GM21381 (cell line): ENCODE data around the gene MGST1.
"Not testable (repeated sequence)": the region's sequence is repeated elsewhere in the genome, so short reads cannot be mapped to it uniquely, and the experiment has no call there.

Source experiments
- ATAC-seq: cut with Tn5 transposase; IDR thresholded peaks from one replicate; pipeline ENCODE4 v1.9.1; 2021; ENCODE audit warnings: mild to moderate bottlenecking, moderate library complexity; ENCODE audit not compliant: unreplicated experiment

MGST1 gene

GRCh38 chr12:16350682-16351081 is 3.2 kb downstream of the MGST1 start:
- ATAC-seq: no peak

- no peak for ATAC-seq
Measured at GRCh38 chr12:16352481-16352880, 5.0 kb downstream of the MGST1 start.

DNA sequence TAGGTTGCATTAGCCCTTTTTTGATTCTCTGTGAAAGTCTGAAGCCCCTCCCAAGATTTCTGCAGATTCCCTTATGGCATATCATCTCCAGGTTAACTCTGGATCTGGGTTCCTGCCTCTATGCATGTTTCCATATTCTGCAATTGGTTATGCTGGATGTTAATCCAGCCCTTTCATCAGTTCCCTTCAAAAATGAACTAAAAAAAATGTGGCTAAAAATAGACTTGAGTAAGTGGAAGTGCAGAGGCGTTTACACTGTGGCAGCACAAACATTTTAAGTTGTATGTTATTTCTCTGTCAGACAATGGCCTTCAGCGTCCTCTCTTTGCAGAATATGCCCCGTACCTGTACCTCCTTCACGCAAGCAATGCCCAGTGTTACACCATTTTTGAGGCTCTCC is 11.4 kb downstream of the MGST1 start:
- ATAC-seq: no peak

DNA sequence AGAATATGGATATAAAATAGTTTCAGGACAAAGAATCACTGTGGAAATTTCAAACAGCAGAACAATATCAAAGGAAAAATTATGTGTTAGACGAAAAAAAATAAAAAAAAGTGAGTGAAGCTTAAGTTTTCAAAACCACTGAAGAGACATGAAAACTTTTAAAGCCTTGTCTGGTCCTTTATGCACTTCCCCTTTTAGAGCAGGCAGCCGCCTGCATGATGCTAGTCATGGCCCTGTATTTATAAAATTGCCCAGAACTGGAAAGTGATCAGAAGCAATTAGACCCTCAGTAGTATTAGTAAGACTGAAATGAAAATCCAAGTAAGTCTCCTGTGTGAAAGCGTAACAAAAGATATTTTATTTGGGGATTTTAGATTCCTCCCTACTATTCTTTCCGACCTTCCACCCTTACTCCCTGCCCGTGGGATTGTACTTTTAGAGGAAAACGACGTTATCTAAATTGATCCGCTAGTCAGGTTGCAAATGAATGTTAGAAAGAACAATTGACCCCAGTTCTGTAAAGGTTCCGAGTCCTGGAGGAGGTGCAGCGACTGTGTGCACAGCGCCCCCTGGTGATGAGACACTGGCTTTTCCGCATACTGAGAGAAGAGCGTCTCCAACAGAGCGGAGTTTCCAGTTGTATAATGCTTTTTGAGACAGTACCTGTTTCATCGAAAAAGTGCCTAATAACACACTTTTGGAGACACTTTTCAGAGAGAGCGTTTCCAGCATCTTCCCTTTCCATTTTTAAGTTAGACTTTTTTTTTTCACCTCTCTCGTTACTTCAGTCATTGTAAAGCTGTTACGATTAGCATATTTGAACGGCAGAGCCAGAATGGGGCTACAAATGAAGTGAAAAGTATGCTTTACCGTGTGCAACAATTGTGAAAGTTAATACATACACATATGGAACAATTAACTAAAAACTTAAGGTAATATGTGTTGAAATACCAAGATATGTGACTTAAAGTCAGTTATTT is 12.4 kb downstream of the MGST1 start:
- no peak for ATAC-seq

- no peak for ATAC-seq
Measured at GRCh38 chr12:16361142-16361783, 13.8 kb downstream of the MGST1 start.

DNA sequence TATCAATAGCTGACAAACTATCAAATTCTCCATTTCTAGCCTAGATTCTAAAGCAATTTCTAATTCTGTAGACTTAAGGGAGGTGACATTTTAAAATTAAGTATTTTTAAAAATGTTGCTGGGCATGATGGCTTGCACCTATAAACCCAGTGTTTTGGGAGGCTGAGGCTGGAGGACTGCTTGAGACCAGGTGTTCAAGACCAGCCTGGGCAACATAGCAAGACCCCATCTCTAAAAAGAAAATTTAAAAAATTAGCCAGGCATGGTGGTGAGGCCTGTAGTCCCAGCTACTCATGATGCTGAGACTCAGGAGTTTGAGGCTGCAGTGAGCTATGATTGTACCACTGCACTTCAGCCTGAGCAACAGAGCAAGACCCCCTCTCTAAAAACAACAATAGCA is 15.1 kb downstream of the MGST1 start:
- ATAC-seq: no peak

DNA sequence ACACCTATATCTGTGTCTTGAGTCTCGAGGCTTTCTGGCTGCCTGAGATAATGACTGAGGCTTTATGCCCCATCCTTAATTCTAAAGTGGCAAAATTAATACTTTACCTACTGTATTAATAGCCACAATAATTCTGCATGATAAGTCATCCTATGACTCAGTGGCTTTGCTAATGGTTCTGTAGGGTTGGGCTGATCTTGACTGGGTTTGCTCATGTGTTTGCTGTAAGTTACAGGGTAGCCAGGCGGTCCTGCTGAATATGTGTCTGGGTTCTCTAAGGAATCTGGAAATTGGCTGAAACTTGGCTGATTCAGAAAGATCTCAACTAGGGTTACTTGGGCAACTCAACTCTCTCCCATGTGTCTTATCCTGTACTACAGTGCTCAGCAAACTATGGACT is 21.7 kb downstream of the MGST1 start:
- ATAC-seq: no peak

- ATAC-seq: no peak
Measured at GRCh38 chr12:16370096-16370495, 22.7 kb downstream of the MGST1 start.

- ATAC-seq: not testable (repeated sequence)
Measured at GRCh38 chr12:16382652-16383312, 35.3 kb downstream of the MGST1 start.

GRCh38 chr12:16384732-16385131 is 37.3 kb downstream of the MGST1 start:
- no peak for ATAC-seq

GRCh38 chr12:16385782-16386646 is 38.6 kb downstream of the MGST1 start:
- no peak for ATAC-seq

- no peak for ATAC-seq
Measured at GRCh38 chr12:16387919-16388318, 40.5 kb downstream of the MGST1 start.

DNA sequence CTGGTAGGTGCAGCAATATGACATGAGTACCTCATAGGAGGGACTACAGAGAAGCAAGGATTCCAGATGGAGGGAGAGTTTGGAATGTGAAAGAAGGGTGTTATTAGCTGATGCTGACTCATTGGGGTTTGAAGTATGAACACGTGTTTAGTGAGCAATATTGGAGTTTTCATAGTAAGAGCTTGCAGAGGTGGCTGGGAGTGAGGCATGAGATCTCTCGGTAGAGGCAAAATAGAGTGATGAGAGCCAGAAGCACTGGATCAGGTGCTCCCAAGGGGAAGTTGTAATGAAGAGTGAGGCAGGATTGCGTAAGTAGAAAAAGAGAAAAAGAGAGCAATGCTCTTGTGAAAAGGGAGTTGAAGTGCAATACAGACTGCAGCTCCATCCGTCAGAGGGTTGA is 42.1 kb downstream of the MGST1 start:
- no peak for ATAC-seq

- ATAC-seq: no peak
Measured at GRCh38 chr12:16392846-16393535, 45.5 kb downstream of the MGST1 start.

DNA sequence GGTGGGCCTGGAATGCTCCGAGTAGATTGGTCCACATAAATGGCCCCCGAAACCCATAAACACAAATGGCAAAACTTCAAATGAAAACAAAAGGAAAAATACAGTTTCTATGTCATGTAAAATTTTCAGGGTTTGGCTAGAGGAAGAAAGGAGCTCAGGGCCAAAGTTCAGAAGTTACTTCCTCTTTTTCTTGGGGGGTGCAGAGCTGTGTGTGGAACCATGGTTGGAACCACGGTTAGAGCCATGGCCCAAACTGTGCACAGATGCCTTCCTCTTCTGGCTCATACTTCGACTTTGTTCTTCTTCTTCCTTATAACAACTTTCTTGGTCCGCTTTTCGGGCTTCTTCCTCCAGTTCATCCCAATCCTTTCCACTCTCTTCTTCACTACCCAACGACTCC is 51.7 kb downstream of the MGST1 start:
- ATAC-seq: no peak

DNA sequence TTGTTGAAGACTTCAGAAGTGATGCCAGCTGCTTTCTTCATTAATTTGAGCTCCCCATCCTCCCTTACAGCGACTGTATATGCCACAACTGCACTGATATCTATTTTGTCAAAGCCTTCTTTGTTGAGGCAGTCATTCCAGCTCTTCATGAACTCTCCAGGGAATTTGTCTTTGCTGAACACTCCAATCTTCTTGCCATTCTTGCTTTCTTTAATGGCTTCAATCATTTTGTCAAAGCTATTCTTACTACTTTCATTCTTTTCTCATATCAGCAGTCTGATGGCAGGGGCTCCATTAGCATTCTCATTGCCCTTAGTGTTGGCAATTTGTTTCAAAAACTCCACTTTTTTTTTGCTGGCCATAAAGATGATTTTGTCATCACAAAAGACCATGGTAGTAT is 54.4 kb downstream of the MGST1 start:
- ATAC-seq: not testable (repeated sequence)

DNA sequence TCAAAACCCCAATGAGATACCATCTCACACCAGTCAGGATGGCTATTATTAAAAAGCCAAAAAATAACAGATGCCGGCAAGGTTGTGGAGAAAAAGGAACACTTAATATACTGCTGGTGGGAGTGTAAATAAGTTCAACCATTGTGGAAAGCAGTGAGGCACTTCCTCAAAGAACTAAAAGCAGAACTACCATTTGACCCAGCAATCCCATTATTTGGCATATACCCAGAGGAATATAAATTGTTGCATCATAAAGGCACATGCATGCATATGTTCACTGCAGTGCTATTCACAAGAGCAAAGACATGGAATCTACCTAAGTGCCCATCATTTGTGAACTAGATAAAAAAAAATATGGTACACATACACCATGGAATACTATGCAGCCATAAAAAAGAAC is 59.9 kb downstream of the MGST1 start:
- no peak for ATAC-seq
